Measurements from ENCODE around the gene ANAPC10.
"Not testable (repeated sequence)": the region's sequence is repeated elsewhere in the genome, so short reads cannot be mapped to it uniquely, and the experiment has no call there.

ANAPC10 gene

GRCh38 chr4:145001635-145002034 lies 96.4 kb downstream of the ANAPC10 start:
- DNase-seq: no peak

DNA sequence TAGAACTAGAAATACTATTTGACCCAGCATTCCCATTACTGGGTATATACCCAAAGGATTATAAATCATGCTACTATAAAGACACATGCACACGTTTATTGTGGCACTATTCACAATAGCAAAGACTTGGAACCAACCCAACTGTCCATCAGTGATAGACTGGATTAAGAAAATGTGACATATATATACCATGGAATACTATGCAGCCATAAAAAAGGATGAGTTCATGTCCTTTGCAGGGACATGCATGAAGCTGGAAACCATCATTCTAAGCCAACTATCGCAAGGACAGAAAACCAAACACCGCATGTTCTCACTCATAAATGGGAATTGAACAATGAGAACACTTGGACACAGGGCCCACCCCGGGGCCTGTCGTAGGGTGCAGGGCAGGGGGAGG lies 97.3 kb downstream of the ANAPC10 start:
- DNase-seq: not testable (repeated sequence)

DNA sequence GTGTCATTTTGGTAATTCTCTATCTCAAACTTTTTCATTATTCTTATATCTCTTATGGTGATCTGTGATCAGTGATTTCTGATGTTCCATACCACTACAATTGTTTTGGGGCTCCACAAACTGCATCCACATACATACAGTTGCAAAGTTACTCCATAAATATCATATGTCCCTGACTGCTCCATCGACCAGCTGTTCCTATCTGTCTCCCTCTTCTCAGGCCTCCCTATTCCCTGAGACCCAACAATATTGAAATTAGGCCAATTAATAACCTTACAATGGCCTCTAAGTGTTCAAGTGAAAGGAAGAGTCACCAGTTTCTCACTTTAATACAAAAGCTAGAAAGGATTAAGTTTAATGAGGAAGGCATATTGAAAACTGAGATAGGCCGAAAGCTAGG lies 108.7 kb downstream of the ANAPC10 start:
- DNase-seq: no peak

DNA sequence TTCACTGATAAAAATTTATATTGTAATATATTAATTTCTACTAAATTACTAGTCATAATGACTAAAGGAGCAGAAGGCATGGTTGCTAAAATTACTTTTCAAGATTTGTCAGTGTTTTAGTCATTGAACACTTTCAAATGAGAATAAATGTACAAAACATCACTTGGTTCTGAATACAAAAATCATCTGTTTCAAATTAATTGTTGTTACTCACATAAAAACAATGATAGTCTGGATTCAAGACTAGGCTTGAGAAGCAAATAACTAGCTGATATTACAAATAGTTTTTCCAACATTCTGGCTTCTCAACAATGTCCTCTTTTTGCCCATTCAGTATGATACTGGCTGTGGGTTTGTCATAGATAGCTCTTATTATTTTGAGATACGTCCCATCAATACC lies 112.5 kb downstream of the ANAPC10 start:
- DNase-seq: no peak

- no peak for DNase-seq
Observed at GRCh38 chr4:144985014-144985413, 113.0 kb downstream of the ANAPC10 start.

GRCh38 chr4:144984241-144984640 lies 113.8 kb downstream of the ANAPC10 start:
- no peak for DNase-seq

DNA sequence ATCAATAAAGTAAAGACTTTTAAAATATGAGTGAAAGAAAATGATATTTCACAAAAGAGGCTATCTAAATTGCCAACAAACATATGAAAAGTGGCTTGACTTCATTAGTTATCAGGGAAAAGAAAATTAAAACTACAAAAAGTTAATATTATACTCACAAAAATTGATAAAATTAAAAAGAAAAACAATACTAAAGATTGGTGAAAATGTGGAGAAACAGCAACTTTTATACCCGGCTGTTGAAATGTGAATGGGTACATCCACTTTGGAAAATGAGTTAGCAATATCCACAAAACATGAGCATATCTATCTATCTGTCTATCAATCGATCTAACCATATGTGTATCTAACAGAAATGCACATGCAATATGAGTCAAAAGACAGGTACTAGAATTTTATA lies 122.3 kb downstream of the ANAPC10 start:
- DNase-seq: no peak

- no peak for DNase-seq
Observed at GRCh38 chr4:144970597-144970996, 127.4 kb downstream of the ANAPC10 start.

DNA sequence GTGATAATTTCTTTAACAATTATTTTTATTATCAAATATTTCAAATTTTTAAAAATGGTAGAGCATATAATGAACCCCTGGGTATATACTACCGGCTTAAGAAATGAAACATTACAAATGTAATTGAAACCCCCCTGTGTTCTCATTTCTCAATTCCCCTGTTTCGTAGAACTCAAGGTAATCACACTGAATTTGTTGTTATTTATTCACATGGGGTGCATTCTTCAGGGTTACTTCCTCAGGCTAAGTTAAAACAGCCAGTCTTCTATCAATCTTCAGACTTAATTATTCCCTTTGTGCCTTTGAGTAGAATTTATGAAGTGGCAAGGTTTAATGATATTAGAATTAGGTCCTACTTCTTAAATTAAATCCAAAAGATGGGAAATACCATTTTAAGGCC lies 128.2 kb downstream of the ANAPC10 start:
- DNase-seq: no peak

DNA sequence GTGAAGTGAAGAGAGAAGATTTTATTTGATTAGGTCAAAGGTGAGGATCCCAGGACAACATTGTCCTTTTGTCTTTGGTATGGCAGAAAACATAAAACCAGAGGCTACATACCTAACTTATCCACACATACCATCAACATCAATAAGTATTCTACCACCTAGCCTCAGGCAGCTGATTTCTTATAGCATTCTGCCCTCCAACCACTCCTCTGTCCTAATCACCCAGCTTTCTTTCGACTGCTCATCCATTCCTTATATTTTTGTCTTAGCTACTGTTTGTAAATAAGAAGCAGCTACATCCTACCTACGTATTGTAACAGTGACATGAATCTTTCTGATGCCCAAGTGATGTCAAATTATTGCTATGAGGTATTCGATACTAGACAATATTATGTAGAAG lies 129.4 kb downstream of the ANAPC10 start:
- DNase-seq: no peak

GRCh38 chr4:144967161-144967560 lies 130.8 kb downstream of the ANAPC10 start:
- no peak for DNase-seq

GRCh38 chr4:144962300-144962699 lies 135.7 kb downstream of the ANAPC10 start:
- DNase-seq: no peak

DNA sequence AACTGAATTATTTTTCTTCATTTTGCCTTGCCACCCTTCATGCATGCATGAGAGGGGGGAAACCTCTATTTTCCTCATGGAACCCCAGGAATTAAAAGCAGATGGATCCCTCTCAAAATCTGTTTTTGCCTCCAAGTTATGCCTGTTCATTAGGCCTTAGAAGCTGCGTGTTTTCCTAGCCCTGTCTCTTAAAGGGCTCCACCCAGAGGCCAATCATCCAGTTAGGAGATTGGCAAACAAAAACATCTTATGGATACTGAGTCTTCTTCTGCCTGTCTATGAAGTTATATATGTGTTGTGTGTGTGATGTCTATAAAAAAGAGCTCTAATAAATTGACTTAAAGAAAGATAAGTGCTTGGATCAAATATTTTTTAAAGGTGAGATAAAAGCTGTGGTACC lies 142.9 kb downstream of the ANAPC10 start:
- no peak for DNase-seq

DNA sequence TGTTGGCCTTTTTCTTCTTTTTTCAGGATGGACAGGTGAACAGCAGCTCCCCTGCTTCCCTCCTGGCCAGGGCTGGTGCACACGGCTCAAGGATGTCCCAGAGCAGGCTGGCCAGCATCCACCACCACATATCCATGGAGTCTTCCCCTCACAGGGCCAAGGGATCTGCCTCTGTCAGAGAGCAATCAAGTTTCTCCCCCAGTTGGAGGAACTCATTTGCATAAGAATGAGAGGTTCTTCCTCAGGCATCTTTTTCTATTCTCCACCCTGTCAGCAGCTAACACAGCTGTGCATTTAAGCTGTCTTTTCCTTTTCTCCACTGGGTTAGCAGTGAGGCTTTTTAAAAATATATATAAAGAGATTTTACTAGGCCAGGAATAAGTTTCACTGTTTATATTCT lies 143.8 kb downstream of the ANAPC10 start:
- DNase-seq: no peak

DNA sequence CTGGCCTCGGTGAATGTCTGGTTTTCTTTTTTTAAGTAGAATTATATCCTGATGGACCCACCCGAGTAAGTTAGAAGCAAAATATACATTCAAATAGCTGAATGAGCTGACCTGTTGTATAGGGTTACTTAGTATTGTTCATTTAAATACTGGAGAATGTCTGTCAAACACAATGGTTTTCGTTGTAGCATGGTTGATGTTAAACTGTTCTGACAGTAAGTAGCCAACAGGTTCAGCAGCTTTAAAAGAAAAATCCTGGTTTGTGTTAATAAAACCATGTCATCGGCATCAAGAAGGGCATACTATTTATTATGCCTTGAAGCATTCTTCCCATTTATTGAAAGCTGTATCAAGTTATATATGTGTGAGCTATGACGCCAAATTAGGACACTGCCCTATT lies 149.6 kb downstream of the ANAPC10 start:
- DNase-seq: no peak

DNA sequence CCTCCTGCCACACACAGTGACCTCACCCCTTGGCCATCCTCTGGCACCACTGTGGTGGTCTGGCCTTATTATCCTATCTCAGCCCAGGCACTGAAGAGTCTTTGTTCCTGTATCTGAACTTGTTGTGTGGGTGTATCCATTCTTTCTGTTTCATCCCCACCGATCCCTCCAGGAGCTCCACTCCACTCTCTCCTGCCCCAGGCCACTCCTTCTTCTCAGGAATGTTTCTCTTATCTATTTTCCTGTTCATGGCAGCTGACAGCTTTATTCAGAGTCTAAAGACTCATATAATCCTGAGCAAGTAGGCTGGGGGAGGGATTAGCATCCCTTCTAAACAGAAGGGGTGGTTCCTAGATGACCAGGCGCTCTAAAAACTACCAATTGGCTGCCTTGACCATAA lies 150.0 kb downstream of the ANAPC10 start:
- no peak for DNase-seq

Data from activated T-cell treated with anti-CD3 and anti-CD28 coated beads, Interleukin-2, amount 50 U/mL, for 48 hours (primary cell).